GM19397 (cell line): ENCODE data around the gene TP53TG5.

Experiments
- ATAC-seq: cut with Tn5 transposase; IDR thresholded peaks from one replicate; pipeline ENCODE4 v1.9.1; 2021; ENCODE audit warnings: mild to moderate bottlenecking, moderate library complexity; ENCODE audit not compliant: unreplicated experiment

TP53TG5 gene

GRCh38 chr20:45406260-45407066 lies 28.3 kb upstream of the TP53TG5 start:
- no peak for ATAC-seq

GRCh38 chr20:45405571-45406259 lies 27.6 kb upstream of the TP53TG5 start:
- no peak for ATAC-seq

GRCh38 chr20:45404438-45404837 lies 26.3 kb upstream of the TP53TG5 start:
- ATAC-seq = no peak

GRCh38 chr20:45402946-45403345 lies 24.8 kb upstream of the TP53TG5 start:
- ATAC-seq = no peak

GRCh38 chr20:45400346-45401031 lies 22.4 kb upstream of the TP53TG5 start:
- no peak for ATAC-seq

GRCh38 chr20:45399018-45399417 lies 20.9 kb upstream of the TP53TG5 start:
- no peak for ATAC-seq

GRCh38 chr20:45395114-45395415 lies 16.9 kb upstream of the TP53TG5 start:
- no peak for ATAC-seq

GRCh38 chr20:45394221-45395113 lies 16.3 kb upstream of the TP53TG5 start:
- ATAC-seq = no peak

- ATAC-seq = no peak
Observed at GRCh38 chr20:45392733-45393132, 14.6 kb upstream of the TP53TG5 start.

- ATAC-seq = no peak
Observed at GRCh38 chr20:45391559-45391958, 13.4 kb upstream of the TP53TG5 start.

GRCh38 chr20:45390931-45391330 lies 12.8 kb upstream of the TP53TG5 start:
- ATAC-seq = no peak

GRCh38 chr20:45387274-45387673 lies 9.1 kb upstream of the TP53TG5 start:
- ATAC-seq = no peak

- ATAC-seq = no peak
Observed at GRCh38 chr20:45377269-45377668, 856 bp downstream of the TP53TG5 start.

GRCh38 chr20:45374966-45375365 lies 3.2 kb downstream of the TP53TG5 start:
- ATAC-seq = no peak

- ATAC-seq = no peak
Observed at GRCh38 chr20:45374101-45374467, 4.0 kb downstream of the TP53TG5 start.

- peak; percentile 66 for ATAC-seq
Observed at GRCh38 chr20:45373353-45374100, 4.6 kb downstream of the TP53TG5 start.

GRCh38 chr20:45372646-45373352 lies 5.3 kb downstream of the TP53TG5 start:
- no peak for ATAC-seq

GRCh38 chr20:45372241-45372640 lies 5.9 kb downstream of the TP53TG5 start:
- no peak for ATAC-seq

- no peak for ATAC-seq
Observed at GRCh38 chr20:45370571-45371160, 7.5 kb downstream of the TP53TG5 start.
